Pancreas (tissue), 10 donors: ENCODE measurements around the gene KCNAB2. TPM values are rescaled to one million over a fixed set of nuclear protein-coding genes. Genes with fewer than 3 reads are reported as not detected.

Experiments used
- ATAC-seq, 4 donors: fragments of 200-7000 bp; cut with Tn5 transposase; one replicate each; pipeline versions ENCODE4 v1.8.0 to v1.9.1; 2020; ENCODE audit warnings: mild to moderate bottlenecking in 4 of 4, moderate library complexity in 4 of 4
- DNase-seq, 6 donors: peaks; one replicate each; pipeline ENCODE4 v3.0.0-alpha.2; 2020
- FAIRE-seq: peaks from 2 replicates; lab custom pipeline; 2012; peaks lifted over from hg19 to GRCh38; lab: Jason Lieb, UNC
- H3K27ac ChIP-seq, 4 donors: fragments of 200-600 bp; sonication (generic); 1 replicate in 3 of 4; 2 replicates in 1 of 4; pipeline versions ENCODE4 v1.5.0 to v1.8.0; 2020
- H3K27me3 ChIP-seq, 4 donors: fragments of 200-600 bp; one replicate each; pipeline ENCODE4 v1.8.0; 2021
- H3K36me3 ChIP-seq, 3 donors: fragments of 200-600 bp; sonication (generic) in 1 of 3; one replicate each; pipeline versions ENCODE4 v1.5.0 to v1.8.0; 2020 to 2021
- H3K4me1 ChIP-seq, 3 donors: fragments of 200-600 bp; one replicate each; pipeline ENCODE4 v1.8.0; 2021
- H3K4me3 ChIP-seq, 4 donors: fragments of 200-600 bp; sonication (generic) in 2 of 4; one replicate each; pipeline versions ENCODE4 v1.5.0 to v1.8.0; 2020 to 2021
- H3K9me3 ChIP-seq, 4 donors: fragments of 200-600 bp; one replicate each; pipeline ENCODE4 v1.8.0; 2021
- WGBS, 2 donors: extraction: QIAGEN DNeasy Blood & Tissue Kit; methylation state at CpG; one replicate each; pipeline ENCODE4 v1.1.7; 2013; 5-methylcytosine and 5-hydroxymethylcytosine counted together
- intact Hi-C, 3 donors: fragments of 100-400 bp; cut with DNase I; formaldehyde crosslinking; loops; one replicate each; pipeline versions ENCODE4 v1.11.1 to v1.14.2; 2022
- polyA plus RNA-seq, 2 donors: library from polyadenylated mRNA; stranded (reverse); fragments of 200-250 nt; gene quantifications; one replicate each; pipeline ENCODE4 v1.2.3, GENCODE V29; 2013
- total RNA-seq, 6 donors: library from RNA; stranded (reverse); fragmentation: NEBNext Ultra II Directional in 4 of 6; extraction: Animal tissue kit (Norgen Biotek cat#: 25700) in 4 of 6; gene quantifications; one replicate each; pipeline versions ENCODE4 v1.2.1 to v1.2.4, GENCODE V29; 2021 to 2023
- TF ChIP-seq, protein P1 (sequence below), 4 donors: fragments of 200-600 bp; sonication (generic) in 3 of 4; IDR thresholded peaks; one replicate each; pipeline versions ENCODE4 v1.5.0 to v1.8.0; 2021; ENCODE audit warnings: antibody characterized with exemption in 4 of 4
- donor health status: healthy with polysubstance abuse.
- donor health status: DM: no; HTN: no; CAD: no; lungs with moderate emphysema.
- donor health status: DM: no; HTN: no; CAD: no.
- donor health status: control.
- donor health status: control.
- donor health status: Bipolar disorder and iron deficiency.
- donor health status: DM: yes; HTN: yes; CAD: no.
- donor health status: DM: no; HTN: no; CAD: no.
- donor health status: DM: no; HTN: no; CAD: no.
- donor health status: DM: yes; HTN: yes; CAD: no.

The KCNAB2 gene
- total and polyA plus RNA-seq, 8 donors, result 1.2 to 9.0 (median 4.3) TPM

GRCh38 chr1:6025269-6026094 lies 20.2 kb upstream of the KCNAB2 start:
- H3K4me1 ChIP-seq, result no peaks in the 10 kb centered on the region
- H3K4me3 ChIP-seq, result peak overlapping the region in 2 of 4 donors; percentile 8 to 30
- H3K36me3 ChIP-seq, result no peaks in the 10 kb centered on the region
- FAIRE-seq (no peak), DNase-seq (peak in 1 of 6 donors; percentile 37), ATAC-seq (peak in 2 of 4 donors; percentile 7 to 17)
- no peaks in the 10 kb centered on the region for H3K9me3 ChIP-seq
- H3K27ac ChIP-seq, result no peak overlapping the region
- no peaks in the 10 kb centered on the region for H3K27me3 ChIP-seq
- 31 to 34% methylated on average over 23 to 29 of the region's 29 CpGs for WGBS, 2 donors
- TF ChIP-seq, protein P1, sequence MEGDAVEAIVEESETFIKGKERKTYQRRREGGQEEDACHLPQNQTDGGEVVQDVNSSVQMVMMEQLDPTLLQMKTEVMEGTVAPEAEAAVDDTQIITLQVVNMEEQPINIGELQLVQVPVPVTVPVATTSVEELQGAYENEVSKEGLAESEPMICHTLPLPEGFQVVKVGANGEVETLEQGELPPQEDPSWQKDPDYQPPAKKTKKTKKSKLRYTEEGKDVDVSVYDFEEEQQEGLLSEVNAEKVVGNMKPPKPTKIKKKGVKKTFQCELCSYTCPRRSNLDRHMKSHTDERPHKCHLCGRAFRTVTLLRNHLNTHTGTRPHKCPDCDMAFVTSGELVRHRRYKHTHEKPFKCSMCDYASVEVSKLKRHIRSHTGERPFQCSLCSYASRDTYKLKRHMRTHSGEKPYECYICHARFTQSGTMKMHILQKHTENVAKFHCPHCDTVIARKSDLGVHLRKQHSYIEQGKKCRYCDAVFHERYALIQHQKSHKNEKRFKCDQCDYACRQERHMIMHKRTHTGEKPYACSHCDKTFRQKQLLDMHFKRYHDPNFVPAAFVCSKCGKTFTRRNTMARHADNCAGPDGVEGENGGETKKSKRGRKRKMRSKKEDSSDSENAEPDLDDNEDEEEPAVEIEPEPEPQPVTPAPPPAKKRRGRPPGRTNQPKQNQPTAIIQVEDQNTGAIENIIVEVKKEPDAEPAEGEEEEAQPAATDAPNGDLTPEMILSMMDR (IDR thresholded peaks at IDR 0.05), result no peak
- intact Hi-C loops, result no loop called here

- Histone ChIP-seq H3K9me3 (no peaks in the 10 kb centered on the region), H3K27me3 (no peaks in the 10 kb centered on the region), H3K27ac (peak overlapping the region in 2 of 4 donors; percentile 46 to 48), H3K4me1 (no peaks in the 10 kb centered on the region), H3K4me3 (peak overlapping the region in 2 of 4 donors; percentile 8 to 30), H3K36me3 (no peaks in the 10 kb centered on the region)
- TF ChIP-seq, protein P1 (IDR thresholded peaks at IDR 0.05), result no peak
- no peak for FAIRE-seq
- 23 to 25% methylated on average over 34 of the region's 34 CpGs for WGBS, 2 donors
- peak; percentile 37 to 85 (median 70) for DNase-seq
- peak; percentile 78 to 93 (median 91) for ATAC-seq
- intact Hi-C loops, result no loop called here
Observed at GRCh38 chr1:6026095-6026809, 19.4 kb upstream of the KCNAB2 start.

GRCh38 chr1:6027591-6027990 lies 18.1 kb upstream of the KCNAB2 start:
- ATAC-seq (no peak), FAIRE-seq (no peak), DNase-seq (peak in 1 of 6 donors; percentile 2)
- Histone ChIP-seq H3K27me3 (no peaks in the 10 kb centered on the region), H3K4me1 (no peaks in the 10 kb centered on the region), H3K4me3 (peak overlapping the region in 1 of 4 donors; percentile 3), H3K27ac (peak overlapping the region in 1 of 4 donors; percentile 33), H3K9me3 (no peaks in the 10 kb centered on the region), H3K36me3 (no peaks in the 10 kb centered on the region)
- TF ChIP-seq, protein P1 (IDR thresholded peaks at IDR 0.05), result no peak
- WGBS, 2 donors, result 43 to 44% methylated on average over 10 of the region's 10 CpGs
- intact Hi-C loops, result no loop called here

DNA sequence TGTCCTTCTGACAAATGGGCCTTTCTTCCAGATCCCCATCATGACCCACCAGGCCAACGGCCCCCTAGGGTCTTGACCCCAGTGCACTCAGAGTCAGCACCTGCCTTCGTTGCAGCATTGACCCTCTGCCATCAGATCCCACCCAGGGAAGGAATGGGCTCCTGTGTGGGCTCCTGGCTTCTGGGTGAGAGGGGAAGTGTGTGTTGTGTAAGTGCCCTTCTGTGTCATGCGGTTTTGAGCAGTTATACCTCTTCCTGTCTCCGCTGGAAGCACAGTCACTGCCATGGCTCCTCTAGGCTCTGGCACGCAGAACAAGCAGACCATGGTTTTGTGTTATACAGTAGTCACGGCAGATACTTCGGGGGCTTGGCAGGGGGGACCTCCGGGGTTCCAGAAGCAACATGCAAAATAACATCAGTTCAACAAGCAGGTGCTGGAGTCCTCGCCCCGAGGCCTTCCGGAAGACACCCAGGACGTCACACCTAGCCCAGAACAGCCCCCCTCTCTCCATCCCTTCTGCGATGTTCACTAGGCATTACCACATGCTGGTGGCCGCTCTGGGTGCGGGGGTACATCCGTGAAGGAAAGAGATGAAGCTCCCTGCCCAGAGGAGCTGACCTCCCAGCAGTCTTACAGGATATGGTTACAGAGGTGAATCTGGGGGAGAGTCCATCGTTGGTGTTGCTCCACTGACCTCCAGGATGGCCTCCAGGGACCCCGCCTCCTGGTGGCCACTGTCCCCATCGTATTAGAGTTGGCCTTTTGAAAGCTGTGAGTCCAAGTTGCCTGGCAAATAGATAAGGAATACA lies 17.4 kb upstream of the KCNAB2 start:
- intact Hi-C loops, result no loop called here
- Histone ChIP-seq H3K36me3 (no peaks in the 10 kb centered on the region), H3K27me3 (no peaks in the 10 kb centered on the region), H3K4me1 (no peaks in the 10 kb centered on the region), H3K9me3 (no peaks in the 10 kb centered on the region), H3K27ac (peak overlapping the region in 2 of 4 donors; percentile 23 to 33), H3K4me3 (peak overlapping the region in 1 of 4 donors; percentile 3)
- 69 to 74% methylated on average over 18 to 19 of the region's 19 CpGs for WGBS, 2 donors
- FAIRE-seq (no peak), DNase-seq (peak in 2 of 6 donors; percentile 10 to 25), ATAC-seq (peak in 3 of 4 donors; percentile 21 to 61 (median 61))
- TF ChIP-seq, protein P1 (IDR thresholded peaks at IDR 0.05), result no peak
